HCT116 (cell line): ENCODE results near the gene KRTAP1-3. TPM values are rescaled to one million over a fixed set of nuclear protein-coding genes. Genes with fewer than 3 reads are reported as not detected.
A peak's percentile ranks its signal among the peaks of the same experiment; 100 is the strongest.

Source experiments
- ATAC-seq: fragments of 200-7000 bp; cut with Tn5 transposase; 2 replicates; pipeline ENCODE4 v1.9.1; 2020; ENCODE audit warnings: mild to moderate bottlenecking, moderate library complexity
- BruUV-seq: library from RNA; stranded (reverse); fragments of 400-500 nt; replicated peaks from 2 replicates; lab custom pipeline; 2021; lab: Mats Ljungman, UMichigan
- CTCF ChIA-PET: fragments of 300-600 bp; sonication (Branson Sonifier 250); formaldehyde crosslinking; loops from one replicate; lab custom pipeline; 2021; ENCODE audit warnings: antibody characterized with exemption; lab: Charles Lee
- POLR2A ChIA-PET: fragments of 300-600, 350-600 bp; sonication (Branson Sonifier 250); formaldehyde crosslinking; loops from one replicate; lab custom pipeline; 2021; ENCODE audit warnings: antibody characterized with exemption; lab: Charles Lee
- RAD21 ChIA-PET, 2 experiments: fragments of 300-600 bp; sonication (Branson Sonifier 250); formaldehyde crosslinking; loops; one replicate each; lab custom pipeline; 2023; ENCODE audit warnings: low total read pairs in 2 of 2; ENCODE audit not compliant: uncharacterized antibody in 2 of 2, unreplicated experiment in 2 of 2, low non-redundant PET in 1 of 2; lab: Charles Lee
- DNase-seq: peaks from one replicate; pipeline ENCODE4 v3.0.0-alpha.2; 2010; ENCODE audit warnings: low read depth, low spot score
- H2AFZ ChIP-seq: fragments of 200-600 bp; shearing (Covaris generic), sonication (generic); 2 replicates; pipeline ENCODE4 v1.6.1; 2017; ENCODE audit warnings: low read depth, mixed run types, mixed read lengths, antibody characterized with exemption, low read length; ENCODE audit not compliant: poor library complexity, severe bottlenecking
- H3K27ac ChIP-seq: 2 replicates; pipeline ENCODE4 v1.5.1; 2012; ENCODE audit warnings: low read depth, low read length
- H3K27me3 ChIP-seq: fragments of 200-600 bp; sonication (generic); 2 replicates; pipeline ENCODE4 v1.6.1; 2016; ENCODE audit warnings: mixed run types, low read length, mixed read lengths; ENCODE audit not compliant: insufficient read depth
- H3K36me3 ChIP-seq, 2 experiments: fragments of 200-500 bp in 1 of 2; fragments of 200-600 bp in 1 of 2; sonication (Bioruptor generic) in 1 of 2; sonication (generic) in 1 of 2; 2 replicates each; pipeline versions ENCODE4 v1.5.1 to v1.6.1; 2014 to 2016; ENCODE audit warnings: low read length in 2 of 2, inconsistent platforms in 1 of 2, mixed read lengths in 1 of 2, mixed run types in 1 of 2; ENCODE audit not compliant: insufficient read depth in 2 of 2, control insufficient read depth in 1 of 2
- H3K4me1 ChIP-seq, 2 experiments: fragments of 200-600 bp in 1 of 2; sonication (generic) in 1 of 2; 2 replicates each; pipeline versions ENCODE4 v1.5.1 to v1.6.1; 2012 to 2017; ENCODE audit warnings: low read length in 2 of 2, inconsistent platforms in 1 of 2, mild to moderate bottlenecking in 1 of 2, mixed read lengths in 1 of 2, mixed run types in 1 of 2, moderate library complexity in 1 of 2; ENCODE audit not compliant: insufficient read depth in 2 of 2, control insufficient read depth in 1 of 2
- H3K4me2 ChIP-seq: fragments of 200-600 bp; sonication (generic); 2 replicates; pipeline ENCODE4 v1.6.1; 2017; ENCODE audit warnings: mixed run types, low read length, mixed read lengths
- H3K4me3 ChIP-seq, 2 experiments: fragments of 200-600 bp in 1 of 2; sonication (generic) in 1 of 2; replicated peaks in 1 of 2; 2 replicates each; pipeline ENCODE4 v1.5.1; 2011 to 2016; ENCODE audit warnings: low read length in 2 of 2, control low read depth in 1 of 2, low read depth in 1 of 2, mild to moderate bottlenecking in 1 of 2, mixed read lengths in 1 of 2, mixed run types in 1 of 2
- H3K79me2 ChIP-seq: fragments of 200-600 bp; sonication (generic); 2 replicates; pipeline ENCODE4 v1.6.1; 2017; ENCODE audit warnings: mild to moderate bottlenecking, mixed run types, low read length, moderate library complexity, mixed read lengths; ENCODE audit not compliant: insufficient read depth
- H3K9ac ChIP-seq: fragments of 200-600 bp; sonication (generic); 2 replicates; pipeline ENCODE4 v1.6.1; 2016; ENCODE audit warnings: low read length, mixed read lengths
- H3K9me2 ChIP-seq: fragments of 200-600 bp; sonication (generic), shearing (Covaris generic); 2 replicates; pipeline ENCODE4 v1.6.1; 2017; ENCODE audit warnings: mixed run types, mild to moderate bottlenecking, moderate library complexity; ENCODE audit not compliant: insufficient read depth
- H3K9me3 ChIP-seq, 2 experiments: fragments of 200-500 bp in 1 of 2; fragments of 200-600 bp in 1 of 2; sonication (Bioruptor generic) in 1 of 2; sonication (generic) in 1 of 2; 2 replicates each; pipeline ENCODE4 v1.6.1; 2014 to 2017; ENCODE audit warnings: low read length in 2 of 2, mixed read lengths in 2 of 2, inconsistent platforms in 1 of 2, low read depth in 1 of 2, mild to moderate bottlenecking in 1 of 2, mixed run types in 1 of 2, moderate library complexity in 1 of 2; ENCODE audit not compliant: control insufficient read depth in 1 of 2, insufficient read depth in 1 of 2
- H4K20me1 ChIP-seq: fragments of 200-600 bp; sonication (generic), shearing (Covaris generic); 2 replicates; pipeline ENCODE4 v1.6.1; 2017; ENCODE audit warnings: mixed run types, mild to moderate bottlenecking, moderate library complexity; ENCODE audit not compliant: insufficient read depth
- CBX3 ChIP-seq: IDR thresholded peaks from 2 replicates; pipeline ENCODE4 v1.6.1; 2012; ENCODE audit warnings: low read depth
- CEBPB ChIP-seq: IDR thresholded peaks from 2 replicates; pipeline ENCODE4 v1.6.1; 2012; ENCODE audit warnings: low read depth
- CTCF ChIP-seq, 3 experiments: fragments of 200-600 bp in 1 of 3; sonication (generic) in 1 of 3; IDR thresholded peaks in 2 of 3; conservative IDR thresholded peaks in 1 of 3; 2 replicates each; pipeline ENCODE4 v1.5.1; 2012 to 2017; ENCODE audit warnings: low read depth in 2 of 3, low read length in 2 of 3, antibody characterized with exemption in 1 of 3, borderline replicate concordance in 1 of 3, control low read depth in 1 of 3, mild to moderate bottlenecking in 1 of 3, mixed read lengths in 1 of 3, mixed run types in 1 of 3, moderate library complexity in 1 of 3; ENCODE audit not compliant: insufficient read depth in 1 of 3
- EZH2 ChIP-seq: fragments of 200-600 bp; sonication (generic); IDR thresholded peaks from 2 replicates; pipeline ENCODE4 v1.6.1; 2017; ENCODE audit warnings: antibody characterized with exemption, mixed run types
- POLR2AphosphoS5 ChIP-seq: IDR thresholded peaks from 2 replicates; pipeline ENCODE4 v1.6.1; 2011; ENCODE audit warnings: mild to moderate bottlenecking, low read depth, low read length, moderate library complexity
- ZBTB33 ChIP-seq: IDR thresholded peaks from 2 replicates; pipeline ENCODE4 v1.6.1; 2011; ENCODE audit warnings: mild to moderate bottlenecking, low read length, moderate library complexity; ENCODE audit not compliant: insufficient replicate concordance; ENCODE audit errors: extremely low read depth
- ZNF274 ChIP-seq: fragments of 200-500 bp; sonication (Bioruptor generic); IDR thresholded peaks from 2 replicates; pipeline ENCODE4 v1.6.1; 2014; ENCODE audit warnings: mild to moderate bottlenecking, low read depth, low read length, inconsistent platforms
- intact Hi-C: fragments of 100-400 bp; cut with micrococcal nuclease; formaldehyde crosslinking; loops from 2 replicates; pipeline ENCODE4 v1.10.0; 2022
- total RNA-seq: library from RNA; stranded (reverse); gene quantifications from one replicate; pipeline ENCODE4 v1.2.1, GENCODE V29; 2021; ENCODE audit not compliant: unreplicated experiment

KRTAP1-3 gene
- total RNA-seq, 1 experiment from 2014 or later = not detected

- no peak for TF ChIP-seq ZBTB33
- TF ChIP-seq EZH2 = no peak
- TF ChIP-seq POLR2AphosphoS5 = no peak
- no peak for TF ChIP-seq CBX3
These were observed 19.2 kb downstream of the KRTAP1-3 start (continued) for GRCh38 chr17:41015454-41015853.

- DNase-seq (no peak), ATAC-seq (no peak)
- ChIA-PET POLR2A (no interaction called here), CTCF (no interaction called here), RAD21 (no interaction called here)
- TF ChIP-seq ZNF274 = no peak
- TF ChIP-seq CTCF (IDR thresholded peaks at IDR 0.05 in 2 of 3, conservative IDR thresholded peaks at IDR 0.05 in 1 of 3; ENCODE audit: borderline replicate concordance in 1 of 3, insufficient read depth in 1 of 3, low read depth in 2 of 3, low read length in 2 of 3) = no peak
- TF ChIP-seq CEBPB = 0 out of 2 replicates have a peak, but pooled peaks have one; percentile 25
- H3K9me3 ChIP-seq = no peaks in the 10 kb centered on the region
- H3K79me2 ChIP-seq = no peaks in the 10 kb centered on the region
- BruUV-seq = no TSS peak
- H2AFZ ChIP-seq = peak overlapping the region; percentile 17
- peaks cover 0 to 6% of the 10 kb centered on the region in 2 experiments; a peak in 1 of 4 replicates for H3K4me1 ChIP-seq
- no peak overlapping the region for H3K9ac ChIP-seq
- H3K9me2 ChIP-seq = no peaks in the 10 kb centered on the region
- no peak overlapping the region for H3K4me3 ChIP-seq
- no peaks in the 10 kb centered on the region for H3K27me3 ChIP-seq
- H3K36me3 ChIP-seq = no peaks in the 10 kb centered on the region
- no peak overlapping the region for H3K4me2 ChIP-seq
- no peak overlapping the region for H3K27ac ChIP-seq
- no peaks in the 10 kb centered on the region for H4K20me1 ChIP-seq
- intact Hi-C loops = no loop called here
These were observed 21.1 kb downstream of the KRTAP1-3 start for GRCh38 chr17:41013606-41014005.
